Activated CD8-positive, alpha-beta T cell treated with anti-CD3 and anti-CD28 coated beads for 36 hours (primary cell): Measurements from ENCODE around the gene CIZ1. TPM values are rescaled to one million over a fixed set of nuclear protein-coding genes. Genes with fewer than 3 reads are reported as not detected.
"Not testable (repeated sequence)": the region's sequence is repeated elsewhere in the genome, so short reads cannot be mapped to it uniquely, and the experiment has no call there.

ENCODE experiments used
- ATAC-seq: fragments of 200-7000 bp; cut with Tn5 transposase; one replicate; pipeline ENCODE4 v1.10.0; 2021; ENCODE audit warnings: mild to moderate bottlenecking, moderate library complexity
- CTCF ChIA-PET: fragments of 350-600 bp; sonication (Branson Sonifier 250); formaldehyde crosslinking; loops from one replicate; lab custom pipeline; 2021; ENCODE audit warnings: antibody characterized with exemption; lab: Charles Lee
- POLR2A ChIA-PET: fragments of 350-600 bp; sonication (Branson Sonifier 250); formaldehyde crosslinking; loops from one replicate; lab custom pipeline; 2021; ENCODE audit warnings: antibody characterized with exemption; lab: Charles Lee
- DNase-seq: peaks from one replicate; pipeline ENCODE4 v3.0.0-alpha.2; 2020
- H3K27ac Mint-ChIP-seq: one replicate; pipeline ENCODE4 v1.8.0; 2021; ENCODE audit warnings: mild to moderate bottlenecking, mixed read lengths
- H3K27me3 Mint-ChIP-seq: one replicate; pipeline ENCODE4 v1.8.0; 2021; ENCODE audit warnings: mixed read lengths
- H3K36me3 Mint-ChIP-seq: one replicate; pipeline ENCODE4 v1.8.0; 2021; ENCODE audit warnings: low read depth, mixed read lengths
- H3K4me1 Mint-ChIP-seq: one replicate; pipeline ENCODE4 v1.8.0; 2021; ENCODE audit warnings: low read depth, mixed read lengths
- H3K4me3 Mint-ChIP-seq: one replicate; pipeline ENCODE4 v1.8.0; 2021; ENCODE audit warnings: mild to moderate bottlenecking, moderate library complexity, mixed read lengths
- H3K9me3 Mint-ChIP-seq: one replicate; pipeline ENCODE4 v1.8.0; 2021; ENCODE audit warnings: mixed read lengths
- CTCF ChIP-seq: fragments of 200-600 bp; IDR thresholded peaks from one replicate; pipeline ENCODE4 v1.8.0; 2022; ENCODE audit warnings: antibody characterized with exemption, mild to moderate bottlenecking
- intact Hi-C: fragments of 100-400 bp; cut with micrococcal nuclease; formaldehyde crosslinking; loops from one replicate; pipeline ENCODE4 v1.10.0; 2022
- total RNA-seq, 2 experiments: library from RNA; stranded (reverse); gene quantifications; one replicate each; pipeline ENCODE4 v1.2.3, GENCODE V29; 2021

CIZ1 gene
- total RNA-seq, 2 experiments from 2014 or later = 75.7 to 77.1 TPM

GRCh38 chr9:128129976-128130590 lies 61.3 kb downstream of the CIZ1 start:
- TF ChIP-seq CTCF = peak; percentile 62
- ATAC-seq, H3K36me3 Mint-ChIP-seq, POLR2A ChIA-PET, H3K27ac Mint-ChIP-seq, H3K4me3 Mint-ChIP-seq, H3K9me3 Mint-ChIP-seq, H3K27me3 Mint-ChIP-seq, intact Hi-C loops: not testable (repeated sequence)
- CTCF ChIA-PET = interaction anchor here (0.6 to 5.2 kb wide), 2 partner anchors 12 to 80 kb away, joined by 3 to 40 read pairs; no protein-coding TSS in a partner anchor
- peak; percentile 75 for DNase-seq
- peaks cover 24% of the 10 kb centered on the region for H3K4me1 Mint-ChIP-seq

- no peak for TF ChIP-seq CTCF
- POLR2A ChIA-PET = interaction anchor here (0.6 to 1.5 kb wide), 5 partner anchors 8 to 139 kb away, joined by 3 to 4 read pairs (median 3); no protein-coding TSS in a partner anchor
- ATAC-seq (no peak), DNase-seq (no peak)
- peaks cover 3% of the 10 kb centered on the region for H3K36me3 Mint-ChIP-seq
- peak overlapping the region; percentile 92 for H3K4me3 Mint-ChIP-seq
- intact Hi-C loops = no loop called here
- H3K27ac Mint-ChIP-seq = peak overlapping the region; percentile 94
- no peaks in the 10 kb centered on the region for H3K9me3 Mint-ChIP-seq
- no peaks in the 10 kb centered on the region for H3K27me3 Mint-ChIP-seq
- peaks cover 29% of the 10 kb centered on the region for H3K4me1 Mint-ChIP-seq
- CTCF ChIA-PET = interaction anchor here (1.0 to 5.2 kb wide), 10 partner anchors 9 to 212 kb away, joined by 3 to 40 read pairs (median 4); no protein-coding TSS in a partner anchor
These were observed 62.4 kb downstream of the CIZ1 start for GRCh38 chr9:128128836-128129590.

DNA sequence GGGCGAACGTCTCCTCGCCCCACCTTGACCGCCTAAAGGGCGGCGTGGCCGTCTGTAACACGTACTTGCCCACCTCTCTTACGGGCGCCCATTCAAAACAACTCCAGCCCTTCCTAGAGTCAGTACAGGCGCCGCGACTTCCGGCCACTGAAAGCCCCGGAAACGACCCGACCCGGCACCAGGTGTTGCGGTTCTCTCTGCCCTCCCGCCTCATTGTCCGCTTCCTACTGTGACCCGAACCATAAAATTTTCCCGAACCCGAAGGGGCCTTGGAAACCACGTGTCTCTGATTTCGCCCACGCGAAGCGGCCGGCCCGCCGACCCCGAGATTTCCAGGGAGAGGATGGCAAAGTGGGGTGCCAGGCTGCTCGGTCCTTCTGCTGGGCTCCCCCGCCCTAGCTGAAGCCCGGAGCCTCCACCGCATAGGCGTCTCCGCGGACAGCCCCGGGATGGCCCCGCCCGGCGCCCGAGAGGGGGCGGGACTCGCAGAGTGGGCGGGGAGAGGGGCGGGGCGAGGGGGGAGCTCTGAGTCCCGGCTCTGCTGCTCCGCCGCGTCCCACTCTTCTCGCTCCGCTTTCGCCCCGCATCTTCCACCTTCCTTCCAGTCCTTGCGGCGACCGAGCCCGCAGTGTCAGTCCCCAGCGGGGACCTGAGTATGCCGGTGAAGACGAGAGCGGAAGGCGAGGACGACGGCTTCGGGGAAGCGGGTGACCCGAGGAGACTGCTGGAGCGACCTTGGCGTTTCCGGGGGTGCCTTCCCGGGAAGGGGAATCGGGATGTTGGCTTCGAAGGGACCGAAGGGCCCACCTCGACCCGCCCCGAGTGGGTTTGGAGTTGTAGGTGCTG lies 63.2 kb downstream of the CIZ1 start:
- peaks cover 7% of the 10 kb centered on the region for H3K36me3 Mint-ChIP-seq
- H3K4me1 Mint-ChIP-seq = peaks cover 29% of the 10 kb centered on the region
- ChIA-PET POLR2A (interaction anchor here (0.6 to 1.5 kb wide), 4 partner anchors 9 to 101 kb away, joined by 3 to 4 read pairs (median 3); no protein-coding TSS in a partner anchor), CTCF (interaction anchor here (1.0 to 5.2 kb wide), 9 partner anchors 8 to 213 kb away, joined by 3 to 40 read pairs (median 5); no protein-coding TSS in a partner anchor)
- no peaks in the 10 kb centered on the region for H3K27me3 Mint-ChIP-seq
- H3K4me3 Mint-ChIP-seq = peak overlapping the region; percentile 92
- TF ChIP-seq CTCF = no peak
- DNase-seq (peak; percentile 89), ATAC-seq (peak; percentile 85)
- intact Hi-C loops = no loop called here
- no peaks in the 10 kb centered on the region for H3K9me3 Mint-ChIP-seq
- H3K27ac Mint-ChIP-seq = peak overlapping the region; percentile 94

DNA sequence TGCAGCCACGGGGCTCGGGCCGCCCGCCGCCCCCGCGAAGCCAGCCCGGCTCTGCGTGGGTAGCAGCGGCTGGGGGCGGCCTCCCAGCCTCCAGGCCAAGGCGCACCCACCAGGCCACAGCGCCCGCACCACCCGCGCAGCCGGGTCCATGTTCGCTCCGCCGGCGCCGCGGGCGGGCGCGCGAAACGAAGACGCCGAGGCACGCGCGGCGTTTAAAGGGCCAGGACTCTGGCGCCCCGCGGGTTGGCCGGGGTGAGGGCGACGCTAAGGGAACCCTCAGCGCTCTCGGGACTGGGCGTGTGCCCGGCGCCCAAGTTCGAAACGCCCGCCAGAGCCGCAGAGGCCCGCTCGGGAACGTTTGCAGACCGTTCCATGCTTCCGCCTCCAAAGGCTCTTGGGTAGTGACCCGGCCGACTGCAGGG lies 63.8 kb downstream of the CIZ1 start, which contains the start of gene PTGES2:
PTGES2 (minus strand) TSS at position 162 of the 422 bp plus-strand sequence; CDS start at position 150, 12 bp downstream.
- TF ChIP-seq CTCF = no peak
- POLR2A ChIA-PET = no interaction called here
- H3K27ac Mint-ChIP-seq = peak within 1 kb of the TSS; percentile 94
- no peaks in the 10 kb centered on the region for H3K9me3 Mint-ChIP-seq
- CTCF ChIA-PET = interaction anchor here (1.2 to 5.2 kb wide), 5 partner anchors 10 to 214 kb away, joined by 3 to 40 read pairs (median 5); no protein-coding TSS in a partner anchor
- H3K4me1 Mint-ChIP-seq = peaks cover 29% of the 10 kb centered on the region
- H3K36me3 Mint-ChIP-seq = peaks cover 9% of the 10 kb centered on the region
- intact Hi-C loops = no loop called here
- ATAC-seq = peak; percentile 67
- peak; percentile 82 for DNase-seq
- H3K4me3 Mint-ChIP-seq = peak within 1 kb of the TSS; percentile 92
- no peaks in the 10 kb centered on the region for H3K27me3 Mint-ChIP-seq
